Fibroblast of the aortic adventitia (primary cell): ENCODE data around the gene HNMT. TPM values are rescaled to one million over a fixed set of nuclear protein-coding genes. Genes with fewer than 3 reads are reported as not detected.

Source experiments
- DNase-seq: peaks from one replicate; pipeline ENCODE4 v3.0.0-alpha.2; 2010; ENCODE audit warnings: low read depth
- H3K4me3 ChIP-seq: 2 replicates; pipeline ENCODE4 v1.5.1; 2011; ENCODE audit warnings: low read depth, mild to moderate bottlenecking, control low read depth, low read length, moderate library complexity
- total RNA-seq: library from RNA; depleted of rRNA; stranded (reverse); fragments of >200 nt; gene quantifications from 2 replicates; pipeline ENCODE4 v1.2.3, GENCODE V29; 2012; ENCODE audit warnings: low replicate concordance
- TF ChIP-seq, protein P1 (sequence below): IDR thresholded peaks from 2 replicates; pipeline ENCODE4 v1.5.1; 2011; ENCODE audit warnings: mild to moderate bottlenecking, low read length, control low read depth, inconsistent platforms; ENCODE audit not compliant: insufficient read depth

Gene HNMT
- total RNA-seq, 1 donor: 32.2 TPM

DNA sequence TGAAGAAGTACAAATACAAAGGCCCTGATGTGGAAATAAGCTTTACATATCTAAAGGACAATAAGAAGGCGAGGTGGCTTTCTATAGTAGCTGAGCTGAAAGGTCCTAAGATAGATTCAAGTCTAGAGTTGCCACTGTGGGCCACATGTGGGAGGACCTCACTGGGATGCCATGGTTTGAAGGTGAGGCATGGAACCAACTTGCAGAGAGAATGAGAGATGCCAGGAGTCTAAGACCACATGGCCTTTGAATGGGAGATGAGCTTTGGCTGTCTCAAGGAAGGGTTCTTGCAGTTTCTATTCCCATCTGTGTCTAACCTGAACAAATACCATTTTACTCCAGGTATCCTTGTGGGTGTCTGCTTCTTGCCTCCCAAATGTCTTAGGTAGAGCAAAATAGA is 53.6 kb downstream of the HNMT start:
- no peak overlapping the region for H3K4me3 ChIP-seq
- TF ChIP-seq, protein P1, sequence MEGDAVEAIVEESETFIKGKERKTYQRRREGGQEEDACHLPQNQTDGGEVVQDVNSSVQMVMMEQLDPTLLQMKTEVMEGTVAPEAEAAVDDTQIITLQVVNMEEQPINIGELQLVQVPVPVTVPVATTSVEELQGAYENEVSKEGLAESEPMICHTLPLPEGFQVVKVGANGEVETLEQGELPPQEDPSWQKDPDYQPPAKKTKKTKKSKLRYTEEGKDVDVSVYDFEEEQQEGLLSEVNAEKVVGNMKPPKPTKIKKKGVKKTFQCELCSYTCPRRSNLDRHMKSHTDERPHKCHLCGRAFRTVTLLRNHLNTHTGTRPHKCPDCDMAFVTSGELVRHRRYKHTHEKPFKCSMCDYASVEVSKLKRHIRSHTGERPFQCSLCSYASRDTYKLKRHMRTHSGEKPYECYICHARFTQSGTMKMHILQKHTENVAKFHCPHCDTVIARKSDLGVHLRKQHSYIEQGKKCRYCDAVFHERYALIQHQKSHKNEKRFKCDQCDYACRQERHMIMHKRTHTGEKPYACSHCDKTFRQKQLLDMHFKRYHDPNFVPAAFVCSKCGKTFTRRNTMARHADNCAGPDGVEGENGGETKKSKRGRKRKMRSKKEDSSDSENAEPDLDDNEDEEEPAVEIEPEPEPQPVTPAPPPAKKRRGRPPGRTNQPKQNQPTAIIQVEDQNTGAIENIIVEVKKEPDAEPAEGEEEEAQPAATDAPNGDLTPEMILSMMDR: no peak
- no peak for DNase-seq

DNA sequence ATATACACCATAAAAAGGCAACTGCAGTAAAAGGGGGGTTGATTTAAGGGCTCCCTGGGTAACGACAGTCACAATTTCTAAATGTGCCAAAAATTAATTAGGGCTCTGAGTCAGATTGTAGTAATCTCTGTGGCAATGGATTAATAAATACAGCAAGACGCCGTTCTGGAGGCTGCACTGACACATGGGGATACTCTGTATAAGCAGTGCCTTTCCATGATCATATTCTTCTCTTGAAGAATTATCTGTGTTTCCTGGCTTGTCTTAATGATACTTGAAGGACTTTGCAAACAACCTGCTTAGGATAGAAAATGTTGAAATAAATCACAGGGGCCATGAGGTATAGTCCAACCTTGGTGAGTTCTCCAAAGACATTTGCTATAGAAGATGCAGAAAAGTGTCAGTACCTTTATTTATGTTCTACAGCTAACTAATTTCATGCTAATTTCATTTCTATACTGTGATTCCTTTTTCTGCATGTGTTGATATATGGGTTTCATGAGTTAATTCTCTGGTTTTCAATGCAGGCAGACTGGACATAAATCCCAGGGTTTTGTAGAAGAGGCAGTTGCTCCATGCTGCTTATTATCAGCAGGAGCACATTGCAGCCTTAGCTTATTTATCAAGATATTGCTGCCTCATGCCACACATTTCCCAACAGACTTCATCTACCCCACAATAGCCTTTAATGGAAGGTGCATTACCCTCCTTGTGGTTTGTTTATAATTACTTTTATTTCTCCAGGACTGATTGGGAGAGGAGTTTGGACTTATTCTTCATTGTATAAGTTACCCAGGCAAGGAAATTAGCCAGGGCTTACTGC is 54.8 kb downstream of the HNMT start:
- no peak overlapping the region for H3K4me3 ChIP-seq
- TF ChIP-seq, protein P1: no peak
- peak; percentile 44 for DNase-seq

DNA sequence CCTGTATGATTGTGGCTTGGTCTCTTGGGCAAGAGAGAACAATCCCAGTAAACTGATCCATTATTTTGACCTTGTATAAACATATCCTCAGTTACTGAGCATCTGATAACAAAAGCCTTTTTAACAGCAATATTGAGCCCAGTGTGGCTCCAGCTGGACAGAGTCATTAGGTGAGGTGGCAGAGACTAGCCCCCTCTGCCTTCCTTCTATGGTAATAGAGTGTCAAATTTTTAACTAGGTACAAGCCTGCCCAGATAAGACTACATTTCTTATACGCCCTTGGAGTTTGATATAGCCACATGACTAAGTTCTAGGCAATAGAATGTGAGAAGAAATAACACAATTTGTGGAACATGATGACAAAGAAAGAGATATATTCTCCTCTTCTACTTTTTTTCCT is 56.2 kb downstream of the HNMT start:
- no peak for DNase-seq
- TF ChIP-seq, protein P1: peak; percentile 9
- H3K4me3 ChIP-seq: no peak overlapping the region

DNA sequence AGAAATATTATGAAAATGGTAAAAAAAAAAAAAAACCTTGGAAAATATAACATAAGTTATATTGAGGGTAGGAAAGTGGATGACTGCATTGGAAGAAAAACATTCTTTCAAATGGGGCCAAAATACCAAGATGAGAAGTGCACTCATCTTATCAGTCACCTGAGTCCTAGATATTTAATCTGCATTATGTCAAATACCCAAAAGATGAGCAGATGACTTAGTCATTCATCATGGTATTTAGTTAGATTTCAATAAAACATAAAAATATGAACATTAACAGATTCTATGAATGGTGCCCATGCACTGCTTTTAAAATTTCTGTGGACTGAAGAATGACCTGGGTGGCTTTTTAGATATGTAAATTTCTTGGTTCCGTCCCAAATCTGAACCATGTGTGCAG is 56.9 kb downstream of the HNMT start:
- DNase-seq: no peak
- no peak overlapping the region for H3K4me3 ChIP-seq
- TF ChIP-seq, protein P1: no peak

DNA sequence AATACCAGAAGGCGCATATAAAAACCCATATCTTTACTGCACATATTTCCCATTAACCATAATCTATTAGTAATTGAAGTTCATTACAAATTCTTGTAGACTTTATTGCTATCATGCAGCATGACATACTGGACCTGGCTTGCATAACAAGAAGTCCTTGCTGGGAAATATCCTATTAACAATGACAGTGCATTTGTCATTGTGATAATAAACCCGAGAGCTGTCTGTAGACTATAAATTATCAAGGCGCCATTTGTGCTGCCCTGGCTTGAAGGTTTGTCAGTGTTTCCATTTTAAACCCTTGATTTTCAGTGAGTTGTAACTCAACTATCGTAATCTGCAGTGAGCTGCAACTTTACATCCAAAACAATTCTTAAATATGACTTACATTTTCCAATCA is 59.0 kb downstream of the HNMT start:
- no peak overlapping the region for H3K4me3 ChIP-seq
- DNase-seq: peak; percentile 50
- TF ChIP-seq, protein P1: no peak

DNA sequence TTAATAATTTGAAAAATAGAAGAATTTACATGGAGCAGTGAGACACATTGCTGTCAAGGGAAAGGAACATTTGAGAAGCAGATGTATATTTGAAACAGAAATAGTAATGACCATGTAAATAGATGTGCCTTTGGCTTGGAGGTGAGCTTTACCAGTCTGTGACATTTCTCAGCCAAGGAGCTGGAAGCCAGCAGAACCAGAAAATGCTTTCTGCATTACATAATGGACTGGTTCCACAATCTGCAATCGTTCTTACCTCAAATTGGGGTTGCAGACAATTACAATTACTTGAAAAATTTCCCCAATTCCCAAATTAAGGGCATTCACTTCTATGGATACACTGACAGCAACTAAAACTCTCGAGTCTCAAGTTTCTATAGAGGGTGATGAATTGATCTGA is 59.7 kb downstream of the HNMT start:
- TF ChIP-seq, protein P1: no peak
- no peak overlapping the region for H3K4me3 ChIP-seq
- no peak for DNase-seq
